Breast epithelium (tissue), 3 donors: ENCODE results near the gene MCRS1.

Experiments
- POLR2A ChIP-seq: fragments of 450-650 bp; IDR thresholded peaks from one replicate; pipeline ENCODE4 v1.6.1; 2016; ENCODE audit warnings: antibody characterized with exemption, mild to moderate bottlenecking, moderate library complexity
- TF ChIP-seq, protein P1 (sequence below), 3 donors: fragments of 450-650 bp; IDR thresholded peaks; one replicate each; pipeline ENCODE4 v1.5.1; 2016 to 2017; ENCODE audit warnings: antibody characterized with exemption in 3 of 3, mild to moderate bottlenecking in 3 of 3, moderate library complexity in 3 of 3

DNA sequence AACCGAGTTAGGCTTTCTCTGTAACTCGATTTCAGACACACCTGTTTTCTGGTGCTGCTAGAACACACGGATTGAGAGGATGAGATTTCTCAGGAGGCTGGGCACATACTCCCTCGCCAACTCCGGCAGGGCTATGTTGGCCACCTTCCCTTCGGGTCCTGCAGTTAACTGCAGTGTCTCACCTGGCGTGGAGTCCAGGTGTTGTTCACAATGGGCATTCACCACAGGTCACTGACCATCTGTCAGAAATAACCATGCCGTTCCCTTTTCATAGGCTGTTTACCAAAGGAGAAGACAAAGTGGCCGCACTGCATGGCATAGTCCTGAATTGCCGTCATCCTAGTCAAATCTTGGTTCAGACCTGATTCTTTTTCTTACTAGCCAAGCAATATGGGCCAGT is 34.6 kb downstream of the MCRS1 start:
- TF ChIP-seq, protein P1, sequence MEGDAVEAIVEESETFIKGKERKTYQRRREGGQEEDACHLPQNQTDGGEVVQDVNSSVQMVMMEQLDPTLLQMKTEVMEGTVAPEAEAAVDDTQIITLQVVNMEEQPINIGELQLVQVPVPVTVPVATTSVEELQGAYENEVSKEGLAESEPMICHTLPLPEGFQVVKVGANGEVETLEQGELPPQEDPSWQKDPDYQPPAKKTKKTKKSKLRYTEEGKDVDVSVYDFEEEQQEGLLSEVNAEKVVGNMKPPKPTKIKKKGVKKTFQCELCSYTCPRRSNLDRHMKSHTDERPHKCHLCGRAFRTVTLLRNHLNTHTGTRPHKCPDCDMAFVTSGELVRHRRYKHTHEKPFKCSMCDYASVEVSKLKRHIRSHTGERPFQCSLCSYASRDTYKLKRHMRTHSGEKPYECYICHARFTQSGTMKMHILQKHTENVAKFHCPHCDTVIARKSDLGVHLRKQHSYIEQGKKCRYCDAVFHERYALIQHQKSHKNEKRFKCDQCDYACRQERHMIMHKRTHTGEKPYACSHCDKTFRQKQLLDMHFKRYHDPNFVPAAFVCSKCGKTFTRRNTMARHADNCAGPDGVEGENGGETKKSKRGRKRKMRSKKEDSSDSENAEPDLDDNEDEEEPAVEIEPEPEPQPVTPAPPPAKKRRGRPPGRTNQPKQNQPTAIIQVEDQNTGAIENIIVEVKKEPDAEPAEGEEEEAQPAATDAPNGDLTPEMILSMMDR (IDR thresholded peaks at IDR 0.05) = no peak
- TF ChIP-seq POLR2A = no peak
